ENCODE results near the gene FOXL1.

The FOXL1 gene

DNA sequence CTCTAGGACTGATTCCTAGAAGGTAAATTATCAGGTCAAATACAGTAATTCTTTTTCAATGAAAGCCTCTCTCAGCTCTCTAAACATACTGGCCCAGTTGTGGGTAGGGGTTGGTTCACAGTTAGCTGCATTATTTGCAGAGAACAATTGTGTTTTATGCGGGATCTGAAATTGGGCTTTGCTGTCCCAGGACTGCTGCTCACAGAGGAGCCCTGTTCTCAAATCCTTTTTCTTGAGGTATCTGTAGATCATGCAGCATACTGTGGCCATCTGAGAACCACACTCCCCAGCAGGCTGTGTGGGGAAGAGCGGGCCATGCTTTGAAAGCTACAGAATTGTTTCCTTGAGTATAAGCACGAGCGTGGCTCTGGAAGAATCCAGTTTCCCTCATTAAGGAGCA, 40.9 kb upstream of the FOXL1 start:
- H3K27ac ChIP-seq (ENCODE audit: low read depth, low read length): no peak overlapping the region
- no peaks in the 10 kb centered on the region for H3K27me3 ChIP-seq (ENCODE audit: control insufficient read depth, insufficient read depth, low read length)
- H3K9ac ChIP-seq (ENCODE audit: low read depth, low read length): no peak overlapping the region
- H3K4me3 ChIP-seq (ENCODE audit: low read depth, low read length): no peak overlapping the region
- no peaks in the 10 kb centered on the region for H3K9me3 ChIP-seq (ENCODE audit: control insufficient read depth, insufficient read depth, low read length)
- peaks cover 32% of the 10 kb centered on the region for H3K36me3 ChIP-seq (ENCODE audit: control insufficient read depth, insufficient read depth, low read length)
- H3K4me1 ChIP-seq (ENCODE audit: control insufficient read depth, insufficient read depth, low read length): no peaks in the 10 kb centered on the region

DNA sequence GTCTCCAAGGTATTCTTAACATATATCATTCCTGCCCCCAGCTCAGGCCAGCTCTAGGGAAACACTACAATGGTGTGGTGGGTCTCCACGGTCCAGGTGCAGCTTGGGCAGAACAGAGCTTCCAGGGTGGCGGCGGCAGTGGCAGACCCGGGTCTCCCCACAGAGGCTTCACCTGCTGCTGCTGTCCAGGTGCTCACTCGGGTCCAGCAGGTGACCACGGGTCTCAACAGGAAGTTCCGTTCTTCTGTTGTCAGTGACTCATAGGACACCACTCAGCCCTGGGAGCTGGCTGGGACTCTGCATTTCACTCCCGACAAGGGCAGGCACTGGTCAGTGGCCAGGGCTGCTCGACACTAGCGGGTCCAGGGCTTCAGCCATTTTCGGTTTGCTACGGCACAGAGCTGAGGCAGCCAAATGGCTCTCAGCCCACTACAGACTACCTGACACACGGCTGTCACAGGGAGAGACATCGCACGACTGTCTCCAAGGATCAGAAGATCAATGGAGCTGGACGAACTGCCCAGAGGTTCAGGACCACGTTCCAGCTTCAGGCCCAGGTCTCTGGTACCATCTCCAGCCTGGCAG, 40.1 kb upstream of the FOXL1 start:
- H3K9me3 ChIP-seq (ENCODE audit: control insufficient read depth, insufficient read depth, low read length): no peaks in the 10 kb centered on the region
- no peak overlapping the region for H3K27ac ChIP-seq (ENCODE audit: low read depth, low read length)
- no peak overlapping the region for H3K4me3 ChIP-seq (ENCODE audit: low read depth, low read length)
- H3K9ac ChIP-seq (ENCODE audit: low read depth, low read length): no peak overlapping the region
- H3K27me3 ChIP-seq (ENCODE audit: control insufficient read depth, insufficient read depth, low read length): no peaks in the 10 kb centered on the region
- peaks cover 32% of the 10 kb centered on the region for H3K36me3 ChIP-seq (ENCODE audit: control insufficient read depth, insufficient read depth, low read length)
- no peaks in the 10 kb centered on the region for H3K4me1 ChIP-seq (ENCODE audit: control insufficient read depth, insufficient read depth, low read length)

DNA sequence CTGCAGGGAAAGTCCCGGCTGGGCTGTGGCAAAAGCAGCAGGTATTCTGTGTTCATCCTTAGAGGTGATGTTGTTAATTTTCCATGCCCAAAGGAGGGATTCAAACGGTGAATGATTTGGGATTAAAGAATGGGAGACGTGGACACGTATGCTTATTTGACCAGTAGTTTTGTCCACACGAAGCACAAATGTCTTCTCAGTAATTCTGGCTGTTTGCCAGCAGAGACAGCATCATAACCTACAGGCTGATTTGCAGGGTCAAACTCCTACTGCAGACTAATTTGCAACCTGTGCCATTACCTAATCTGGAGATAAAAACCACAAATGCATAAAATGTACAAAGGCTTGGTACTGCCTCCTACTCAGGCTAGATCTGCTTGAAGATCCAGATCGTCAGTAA, 37.5 kb upstream of the FOXL1 start:
- Histone ChIP-seq H3K27ac (ENCODE audit: low read depth, low read length) (no peak overlapping the region), H3K36me3 (ENCODE audit: control insufficient read depth, insufficient read depth, low read length) (peaks cover 35% of the 10 kb centered on the region), H3K9ac (ENCODE audit: low read depth, low read length) (no peak overlapping the region), H3K27me3 (ENCODE audit: control insufficient read depth, insufficient read depth, low read length) (no peaks in the 10 kb centered on the region), H3K4me3 (ENCODE audit: low read depth, low read length) (no peak overlapping the region), H3K9me3 (ENCODE audit: control insufficient read depth, insufficient read depth, low read length) (no peaks in the 10 kb centered on the region), H3K4me1 (ENCODE audit: control insufficient read depth, insufficient read depth, low read length) (no peaks in the 10 kb centered on the region)

DNA sequence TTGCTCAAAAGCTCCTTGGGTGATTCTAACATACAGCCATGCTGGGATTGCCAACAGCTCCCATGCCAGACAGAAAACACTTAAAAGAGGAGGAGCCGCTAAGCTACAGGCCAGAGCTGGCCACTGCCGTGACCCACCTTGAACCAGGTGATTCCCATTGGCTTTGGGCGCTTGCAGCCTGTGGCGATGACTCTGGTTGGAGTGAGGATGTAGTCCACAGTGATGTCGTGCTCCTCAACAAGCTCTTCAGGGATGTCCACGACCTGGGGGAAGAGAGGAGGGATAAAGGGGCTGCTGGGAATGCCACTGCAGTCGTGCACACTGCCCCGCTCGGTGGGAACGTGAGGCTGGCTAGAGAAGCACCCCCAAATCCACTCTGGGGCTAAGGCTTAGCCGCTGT, 36.8 kb upstream of the FOXL1 start:
- H3K4me3 ChIP-seq (ENCODE audit: low read depth, low read length): no peak overlapping the region
- no peaks in the 10 kb centered on the region for H3K27me3 ChIP-seq (ENCODE audit: control insufficient read depth, insufficient read depth, low read length)
- H3K36me3 ChIP-seq (ENCODE audit: control insufficient read depth, insufficient read depth, low read length): peaks cover 37% of the 10 kb centered on the region
- no peaks in the 10 kb centered on the region for H3K9me3 ChIP-seq (ENCODE audit: control insufficient read depth, insufficient read depth, low read length)
- H3K9ac ChIP-seq (ENCODE audit: low read depth, low read length): no peak overlapping the region
- H3K27ac ChIP-seq (ENCODE audit: low read depth, low read length): no peak overlapping the region
- H3K4me1 ChIP-seq (ENCODE audit: control insufficient read depth, insufficient read depth, low read length): no peaks in the 10 kb centered on the region

DNA sequence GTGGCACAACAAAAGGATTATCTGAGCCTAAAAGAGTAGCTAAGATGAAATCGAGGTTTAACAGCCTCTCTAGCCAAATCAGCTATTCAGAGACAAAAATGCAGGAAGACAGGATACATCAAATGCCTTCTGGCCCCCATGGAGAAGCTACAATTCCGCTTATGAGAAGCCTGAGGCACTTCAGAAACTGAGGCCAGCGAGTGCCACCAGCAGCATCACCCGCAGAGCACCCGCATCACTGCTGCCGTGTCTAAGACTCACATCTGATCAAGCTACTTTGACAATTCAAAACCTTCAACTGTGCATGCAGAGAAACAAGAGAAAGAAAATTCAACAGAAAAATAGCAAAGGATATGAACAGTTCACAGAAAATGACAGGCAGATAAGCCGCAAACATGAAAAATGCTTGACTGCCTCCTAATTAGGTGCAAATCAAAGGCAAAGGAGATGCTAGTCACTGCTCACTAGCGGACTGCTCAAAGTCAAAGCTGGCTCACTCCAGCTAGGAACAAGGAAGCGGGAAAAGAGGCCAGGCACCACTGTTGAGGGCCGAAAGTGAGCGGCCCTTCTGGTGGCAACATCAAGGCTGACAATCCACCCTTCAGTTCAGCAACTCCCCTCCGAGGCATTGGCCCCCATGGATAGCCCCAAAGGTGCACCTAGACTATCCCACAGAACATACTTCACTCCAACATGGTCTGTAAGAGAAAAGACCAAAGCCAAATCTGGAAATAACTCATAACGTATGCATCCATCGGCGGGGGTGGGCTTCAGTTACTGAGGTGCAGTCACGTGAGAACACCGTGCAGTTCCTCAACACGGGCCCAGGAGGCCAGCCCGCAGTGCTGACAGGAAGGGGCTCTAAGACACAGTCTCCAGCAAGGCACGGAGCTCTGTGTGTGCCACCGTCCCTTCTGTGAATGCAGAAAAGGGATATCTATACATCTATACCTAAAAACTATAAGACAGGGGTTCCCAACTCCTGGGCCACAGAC, 35.3 kb upstream of the FOXL1 start:
- H3K9ac ChIP-seq (ENCODE audit: low read depth, low read length): no peak overlapping the region
- H3K27ac ChIP-seq (ENCODE audit: low read depth, low read length): no peak overlapping the region
- peaks cover 37% of the 10 kb centered on the region for H3K36me3 ChIP-seq (ENCODE audit: control insufficient read depth, insufficient read depth, low read length)
- no peaks in the 10 kb centered on the region for H3K4me1 ChIP-seq (ENCODE audit: control insufficient read depth, insufficient read depth, low read length)
- no peak overlapping the region for H3K4me3 ChIP-seq (ENCODE audit: low read depth, low read length)
- no peaks in the 10 kb centered on the region for H3K9me3 ChIP-seq (ENCODE audit: control insufficient read depth, insufficient read depth, low read length)
- no peaks in the 10 kb centered on the region for H3K27me3 ChIP-seq (ENCODE audit: control insufficient read depth, insufficient read depth, low read length)

DNA sequence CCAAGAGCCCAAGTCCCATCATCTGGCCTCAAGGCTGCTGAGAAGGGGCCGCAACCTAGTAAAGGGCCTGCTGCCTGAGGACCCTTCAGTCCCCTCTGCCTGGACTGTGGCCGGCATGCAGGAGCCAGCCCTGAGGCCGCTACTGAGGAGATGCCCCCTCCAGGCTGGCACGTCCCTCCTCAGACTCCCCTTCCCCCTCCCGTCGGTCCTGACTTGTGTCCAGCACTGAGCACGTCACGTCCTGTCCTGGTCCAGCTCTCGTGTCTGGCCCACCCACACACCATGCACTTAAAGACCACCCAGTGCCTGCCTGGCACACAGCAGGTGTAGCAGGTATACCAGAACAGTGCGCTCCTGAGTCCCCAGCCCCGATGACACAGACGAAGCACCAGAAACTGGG, 32.9 kb upstream of the FOXL1 start:
- H3K9me3 ChIP-seq (ENCODE audit: control insufficient read depth, insufficient read depth, low read length): no peaks in the 10 kb centered on the region
- H3K4me3 ChIP-seq (ENCODE audit: low read depth, low read length): no peak overlapping the region
- no peak overlapping the region for H3K9ac ChIP-seq (ENCODE audit: low read depth, low read length)
- H3K27me3 ChIP-seq (ENCODE audit: control insufficient read depth, insufficient read depth, low read length): no peaks in the 10 kb centered on the region
- no peak overlapping the region for H3K27ac ChIP-seq (ENCODE audit: low read depth, low read length)
- H3K36me3 ChIP-seq (ENCODE audit: control insufficient read depth, insufficient read depth, low read length): peaks cover 23% of the 10 kb centered on the region
- H3K4me1 ChIP-seq (ENCODE audit: control insufficient read depth, insufficient read depth, low read length): no peaks in the 10 kb centered on the region

DNA sequence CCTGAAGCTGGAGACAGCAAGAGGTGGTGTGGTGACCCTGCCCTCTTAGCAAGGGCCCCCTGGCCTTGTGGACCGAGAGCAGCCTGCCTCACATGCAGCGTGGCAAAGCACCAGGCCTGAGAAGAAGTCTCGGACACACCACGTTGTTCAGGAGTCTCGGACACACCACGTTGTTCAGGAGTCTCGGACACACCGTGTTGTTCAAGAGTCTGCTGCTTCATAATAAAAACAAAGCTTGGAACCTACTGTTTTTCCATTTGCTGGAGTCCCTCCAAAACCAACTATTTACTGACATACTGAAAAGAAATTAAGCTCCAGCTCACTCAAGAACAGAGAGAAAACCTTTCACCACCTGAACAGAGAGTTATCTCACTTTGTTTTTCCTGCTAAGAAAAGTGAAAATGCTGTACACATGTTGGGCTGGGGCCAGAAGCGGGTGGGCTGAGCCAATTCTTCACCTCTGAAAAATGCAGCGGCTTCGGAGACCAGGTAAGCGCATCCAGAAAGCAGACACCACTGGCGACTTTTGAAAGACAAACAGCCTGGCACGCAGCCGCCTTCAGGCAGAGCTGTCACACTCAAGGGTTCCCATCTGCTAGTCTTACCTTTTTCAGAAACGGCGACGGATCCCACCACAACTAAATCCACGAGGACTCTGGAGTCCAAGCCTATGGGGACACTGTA, 32.3 kb upstream of the FOXL1 start:
- Histone ChIP-seq H3K36me3 (ENCODE audit: control insufficient read depth, insufficient read depth, low read length) (peaks cover 18% of the 10 kb centered on the region), H3K27me3 (ENCODE audit: control insufficient read depth, insufficient read depth, low read length) (no peaks in the 10 kb centered on the region), H3K4me3 (ENCODE audit: low read depth, low read length) (no peak overlapping the region), H3K9me3 (ENCODE audit: control insufficient read depth, insufficient read depth, low read length) (no peaks in the 10 kb centered on the region), H3K4me1 (ENCODE audit: control insufficient read depth, insufficient read depth, low read length) (no peaks in the 10 kb centered on the region), H3K27ac (ENCODE audit: low read depth, low read length) (no peak overlapping the region), H3K9ac (ENCODE audit: low read depth, low read length) (no peak overlapping the region)

DNA sequence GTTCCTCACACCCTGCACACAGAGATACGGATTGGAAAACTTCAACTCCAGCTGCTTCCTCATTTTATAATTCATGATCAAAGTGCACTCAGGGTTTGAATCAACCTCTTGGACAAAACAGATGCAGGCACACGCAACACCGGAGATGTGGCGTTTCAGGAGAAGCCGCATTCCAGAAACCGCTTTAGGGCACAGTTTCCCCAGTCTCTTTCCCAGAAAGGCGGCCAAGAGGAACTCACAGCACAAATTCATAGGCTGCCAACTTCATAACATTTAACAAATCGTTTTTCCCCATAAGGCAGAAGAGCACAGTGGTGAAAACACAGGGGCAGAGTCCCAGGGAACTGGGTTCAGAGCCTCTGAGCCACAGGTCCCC, 31.7 kb upstream of the FOXL1 start:
- Histone ChIP-seq H3K4me1 (ENCODE audit: control insufficient read depth, insufficient read depth, low read length) (no peaks in the 10 kb centered on the region), H3K27me3 (ENCODE audit: control insufficient read depth, insufficient read depth, low read length) (no peaks in the 10 kb centered on the region), H3K27ac (ENCODE audit: low read depth, low read length) (no peak overlapping the region), H3K9me3 (ENCODE audit: control insufficient read depth, insufficient read depth, low read length) (no peaks in the 10 kb centered on the region), H3K9ac (ENCODE audit: low read depth, low read length) (no peak overlapping the region), H3K36me3 (ENCODE audit: control insufficient read depth, insufficient read depth, low read length) (peaks cover 16% of the 10 kb centered on the region), H3K4me3 (ENCODE audit: low read depth, low read length) (no peak overlapping the region)

DNA sequence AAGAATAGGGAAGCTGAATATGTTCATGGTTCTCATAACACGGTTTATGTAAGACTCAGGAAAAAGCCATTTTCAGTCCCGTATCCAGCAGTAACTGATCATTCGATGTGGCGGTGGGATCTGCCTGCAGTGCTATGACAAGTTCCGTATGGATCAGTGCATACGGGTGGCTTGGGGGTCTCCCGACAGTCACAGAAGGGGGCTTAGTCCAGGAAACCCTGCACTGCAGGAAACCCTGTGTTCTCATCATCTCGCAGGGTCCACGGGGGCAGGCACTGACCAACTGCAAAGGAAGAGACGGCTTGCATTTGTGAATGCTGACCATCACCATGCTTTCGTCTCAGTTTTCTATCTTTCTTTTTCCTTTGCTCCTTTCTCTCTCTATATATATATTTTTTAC, 31.1 kb upstream of the FOXL1 start:
- Histone ChIP-seq H3K27me3 (ENCODE audit: control insufficient read depth, insufficient read depth, low read length) (no peaks in the 10 kb centered on the region), H3K4me3 (ENCODE audit: low read depth, low read length) (no peak overlapping the region), H3K9ac (ENCODE audit: low read depth, low read length) (no peak overlapping the region), H3K9me3 (ENCODE audit: control insufficient read depth, insufficient read depth, low read length) (no peaks in the 10 kb centered on the region), H3K36me3 (ENCODE audit: control insufficient read depth, insufficient read depth, low read length) (peaks cover 9% of the 10 kb centered on the region), H3K4me1 (ENCODE audit: control insufficient read depth, insufficient read depth, low read length) (no peaks in the 10 kb centered on the region), H3K27ac (ENCODE audit: low read depth, low read length) (no peak overlapping the region)

DNA sequence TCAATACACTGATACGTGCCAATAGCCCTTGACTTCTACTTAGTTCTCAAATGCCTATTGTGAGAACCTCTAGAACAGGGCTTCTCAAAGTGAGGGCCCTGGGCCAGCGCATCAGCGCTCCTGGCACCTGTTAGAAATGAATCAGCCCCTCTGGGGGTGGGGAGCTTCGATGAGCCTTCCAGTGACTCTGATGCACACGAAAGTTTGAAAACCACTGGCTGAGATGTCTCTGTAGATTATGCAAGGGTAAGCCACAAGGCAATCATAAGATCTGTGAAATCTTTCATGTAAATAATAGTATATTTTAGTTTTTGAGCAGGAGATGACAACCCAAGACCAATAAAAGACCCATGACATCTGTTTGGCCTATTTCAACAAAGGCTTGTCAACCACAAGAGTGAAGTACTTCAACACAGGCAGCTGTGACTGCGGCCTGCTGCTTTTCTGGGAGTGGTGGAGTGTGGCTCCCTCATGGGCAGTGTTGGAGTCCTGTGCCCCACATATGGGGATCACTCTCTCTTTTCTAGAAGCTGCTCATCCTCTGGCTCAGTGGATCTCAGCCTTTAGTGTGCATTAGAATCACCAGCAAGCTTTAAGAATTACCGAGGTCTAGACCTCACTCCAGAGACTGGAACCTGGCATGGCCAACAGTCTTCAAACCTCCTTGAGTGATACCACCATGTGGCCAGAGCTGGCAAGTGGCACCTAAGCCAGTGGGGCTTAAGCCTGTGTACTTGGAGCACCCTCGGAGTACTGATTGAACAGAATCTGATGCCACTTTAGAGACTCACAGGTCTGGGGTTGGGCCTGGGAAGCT, 29.1 kb upstream of the FOXL1 start:
- no peak overlapping the region for H3K4me3 ChIP-seq (ENCODE audit: low read depth, low read length)
- H3K36me3 ChIP-seq (ENCODE audit: control insufficient read depth, insufficient read depth, low read length): peaks cover 9% of the 10 kb centered on the region
- no peak overlapping the region for H3K27ac ChIP-seq (ENCODE audit: low read depth, low read length)
- H3K9ac ChIP-seq (ENCODE audit: low read depth, low read length): no peak overlapping the region
- 0 out of 2 replicates have a peak, but pooled peaks cover under 1% of the 10 kb centered on the region for H3K4me1 ChIP-seq (ENCODE audit: control insufficient read depth, insufficient read depth, low read length)
- H3K9me3 ChIP-seq (ENCODE audit: control insufficient read depth, insufficient read depth, low read length): no peaks in the 10 kb centered on the region
- no peaks in the 10 kb centered on the region for H3K27me3 ChIP-seq (ENCODE audit: control insufficient read depth, insufficient read depth, low read length)
